Stimulated activated CD4-positive, alpha-beta T cell treated with anti-CD3 and anti-CD28 coated beads, Interleukin-15, amount 100 ng/mL, for 48 hours (primary cell): ENCODE measurements around the gene NFE2.
"Not testable (repeated sequence)": the region's sequence is repeated elsewhere in the genome, so short reads cannot be mapped to it uniquely, and the experiment has no call there.

Source experiments
- DNase-seq, 2 donors: peaks; one replicate each; pipeline ENCODE4 v3.0.0-alpha.2; 2020; ENCODE audit warnings: low read depth in 2 of 2

NFE2 gene

GRCh38 chr12:54282949-54283593 is 17.7 kb downstream of the NFE2 start:
- DNase-seq = peak in 1 of 2 donors; percentile 30

DNA sequence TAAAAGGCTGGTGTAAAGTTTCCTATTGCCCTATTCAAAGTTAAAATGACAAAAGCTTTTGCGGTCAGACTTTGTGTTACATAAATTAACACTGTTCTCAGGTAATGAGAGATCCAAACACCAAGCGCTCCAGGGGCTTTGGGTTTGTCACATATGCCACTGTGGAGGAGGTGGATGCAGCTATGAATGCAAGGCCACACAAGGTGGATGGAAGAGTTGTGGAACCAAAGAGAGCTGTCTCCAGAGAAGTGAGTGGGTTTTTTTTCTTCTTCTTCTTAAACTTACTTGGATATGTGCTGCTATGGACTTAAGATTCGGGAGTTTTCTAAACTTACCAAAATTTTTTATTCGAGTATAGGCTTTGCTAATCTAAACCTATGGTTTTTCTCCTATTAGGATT is 19.1 kb downstream of the NFE2 start:
- not testable (repeated sequence) for DNase-seq

- not testable (repeated sequence) for DNase-seq
Measured at GRCh38 chr12:54281261-54281638, 19.6 kb downstream of the NFE2 start.

DNA sequence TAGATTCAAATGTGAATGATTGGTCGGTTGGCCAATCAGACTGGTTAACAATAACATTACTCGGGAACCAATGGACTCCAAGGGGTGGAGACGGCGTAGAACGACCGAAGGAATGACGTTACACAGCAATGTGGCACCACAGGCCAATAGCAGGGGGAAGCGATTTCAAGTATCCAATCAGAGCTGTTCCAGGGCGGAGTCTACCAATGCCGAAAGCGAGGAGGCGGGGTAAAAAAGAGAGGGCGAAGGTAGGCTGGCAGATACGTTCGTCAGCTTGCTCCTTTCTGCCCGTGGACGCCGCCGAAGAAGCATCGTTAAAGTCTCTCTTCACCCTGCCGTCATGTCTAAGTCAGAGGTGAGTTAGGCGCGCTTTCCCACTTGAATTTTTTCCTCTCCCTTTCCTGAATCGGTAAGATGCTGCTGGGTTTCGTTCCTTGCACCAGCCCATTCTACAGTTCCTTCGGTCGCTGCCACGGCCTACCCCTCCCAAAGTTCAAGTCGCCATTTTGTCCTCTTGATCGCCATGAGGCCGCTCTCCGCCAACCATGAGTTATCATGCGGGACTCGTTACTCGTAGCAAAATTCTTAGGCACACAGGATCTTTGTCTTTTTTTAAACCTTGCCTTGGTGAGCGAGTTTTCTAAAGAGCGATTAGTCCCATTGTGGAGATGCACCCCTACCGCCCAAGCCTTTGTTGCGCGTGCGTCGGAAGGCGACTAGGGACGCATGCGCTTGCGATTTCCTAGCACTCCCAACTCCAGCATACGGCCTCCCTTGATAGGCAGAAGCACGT is 20.2 kb downstream of the NFE2 start, which contains the start of gene HNRNPA1:
Gene HNRNPA1, plus strand, starts transcription at position 259 of the 793 bp plus-strand sequence. Its CDS starts 82 bp downstream, at position 341.
- DNase-seq = peak; percentile 92 to 96

DNA sequence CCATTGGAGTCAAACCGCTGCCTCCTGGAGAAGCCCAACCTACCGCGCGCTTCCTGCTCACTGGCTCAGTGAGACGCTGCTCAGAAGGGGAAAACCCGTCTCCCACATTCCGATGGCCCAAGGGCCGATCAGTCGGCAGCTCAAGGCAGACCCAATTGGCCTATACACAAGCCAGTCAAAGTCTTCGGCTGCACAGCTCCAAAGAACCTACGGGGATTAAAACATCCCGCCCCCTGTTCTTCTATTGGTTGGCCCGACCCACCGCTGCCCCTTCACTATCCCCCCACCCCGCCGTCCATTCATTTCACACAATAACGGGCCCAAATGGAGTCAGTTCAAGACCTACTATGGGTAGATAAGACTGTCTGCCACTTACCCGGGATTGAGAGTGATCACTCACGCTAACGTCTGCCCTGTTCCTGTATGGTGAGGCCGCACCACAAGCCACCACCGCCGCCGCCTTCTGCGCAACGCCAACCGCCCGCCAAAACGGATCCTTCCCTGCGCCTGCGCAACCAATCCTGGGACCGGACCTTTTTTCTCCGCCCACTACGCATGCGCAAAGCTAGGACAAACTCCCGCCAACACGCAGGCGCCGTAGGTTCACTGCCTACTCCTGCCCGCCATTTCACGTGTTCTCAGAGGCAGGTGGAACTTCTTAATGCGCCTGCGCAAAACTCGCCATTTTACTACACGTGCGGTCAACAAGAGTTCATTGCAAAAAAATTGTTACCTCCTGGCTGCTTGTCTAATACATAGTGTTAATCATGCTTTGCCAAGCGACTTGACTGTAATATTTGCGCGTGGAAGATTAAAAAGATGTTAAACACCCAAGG is 21.0 kb downstream of the NFE2 start, which contains the start of gene CBX5:
Gene CBX5, minus strand, starts transcription at position 491 of the 836 bp plus-strand sequence. CDS start 22,472 bp downstream, outside the sequence.
- DNase-seq = peak; percentile 99

- no peak for DNase-seq
Measured at GRCh38 chr12:54279227-54279631, 21.6 kb downstream of the NFE2 start.

- no peak for DNase-seq
Measured at GRCh38 chr12:54277823-54278276, 23.0 kb downstream of the NFE2 start.

DNA sequence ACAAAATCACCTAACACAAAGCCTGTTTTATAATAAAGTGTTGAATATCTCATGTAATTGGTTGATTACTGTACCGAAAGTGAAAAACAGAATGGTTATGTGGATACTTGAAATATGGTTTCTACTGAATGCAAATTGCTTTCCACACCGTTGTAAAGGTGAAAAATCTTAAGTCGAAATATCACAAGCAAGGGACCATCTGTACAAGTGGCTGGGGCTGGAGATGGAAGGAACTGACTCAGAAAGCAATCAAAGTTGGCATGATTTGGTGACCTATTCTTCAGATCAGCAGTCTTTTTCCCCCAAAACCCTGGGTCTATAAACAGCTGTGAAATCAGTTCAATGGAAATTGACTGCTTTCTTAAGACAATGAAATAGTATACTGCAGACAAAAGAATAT is 24.4 kb downstream of the NFE2 start:
- DNase-seq = no peak

DNA sequence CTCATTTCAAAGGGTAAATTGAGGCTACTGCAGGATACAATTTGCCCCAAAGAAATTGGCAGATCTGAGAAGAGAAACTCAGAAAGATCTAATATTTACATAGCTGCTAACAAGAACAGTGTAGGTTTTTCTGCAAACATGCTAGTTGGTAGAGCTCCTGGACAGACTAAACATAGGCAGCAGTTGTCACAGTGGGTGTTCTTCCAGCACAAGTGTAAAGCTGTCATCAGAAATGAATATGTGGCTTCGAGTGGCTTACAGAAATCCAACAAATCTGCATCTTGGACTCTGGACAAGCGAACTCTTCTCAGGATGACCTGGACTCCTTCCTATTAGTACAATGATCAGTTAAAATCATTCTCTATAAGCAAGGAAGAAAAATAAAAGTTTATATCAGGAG is 26.8 kb downstream of the NFE2 start:
- DNase-seq = no peak

DNA sequence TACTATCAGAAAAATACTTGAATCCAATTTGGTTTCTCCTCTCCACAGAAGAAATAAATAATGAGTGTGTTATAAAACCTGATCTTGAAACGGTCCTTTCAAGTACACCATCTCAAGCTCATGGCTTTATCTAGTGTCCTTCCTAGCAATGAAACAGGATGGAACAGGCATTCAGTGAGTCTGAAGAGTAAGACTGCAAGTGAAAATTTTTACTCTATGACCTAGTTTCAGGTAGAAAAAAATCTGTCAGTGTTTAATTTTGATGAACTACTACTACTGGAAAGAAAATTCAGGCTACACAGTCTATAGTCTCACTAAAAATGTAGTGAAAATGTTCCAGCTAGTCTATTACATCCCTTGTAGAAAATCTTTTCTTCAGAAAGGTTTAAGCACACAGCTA is 28.6 kb downstream of the NFE2 start:
- DNase-seq = no peak

DNA sequence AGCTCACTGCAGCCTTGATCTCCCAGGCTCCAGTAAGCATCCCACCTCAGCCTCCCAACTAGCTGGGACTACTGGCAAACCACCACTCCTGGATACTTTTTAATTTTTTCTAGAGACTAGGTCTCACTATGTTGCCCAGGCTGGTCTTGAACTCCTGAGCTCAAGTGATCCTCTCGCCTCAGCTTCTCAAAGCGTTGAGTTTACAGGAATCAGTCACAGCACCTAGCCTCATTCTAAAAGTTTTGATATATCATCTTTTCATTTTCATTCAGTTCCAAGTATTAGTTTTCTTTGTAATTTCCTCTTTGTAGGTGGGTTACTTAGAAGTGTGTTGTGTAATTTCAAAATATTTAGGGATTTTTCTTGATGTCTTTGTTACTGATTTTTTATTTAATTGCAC is 30.5 kb downstream of the NFE2 start:
- no peak for DNase-seq

GRCh38 chr12:54266852-54267251 is 34.0 kb downstream of the NFE2 start:
- DNase-seq = no peak

DNA sequence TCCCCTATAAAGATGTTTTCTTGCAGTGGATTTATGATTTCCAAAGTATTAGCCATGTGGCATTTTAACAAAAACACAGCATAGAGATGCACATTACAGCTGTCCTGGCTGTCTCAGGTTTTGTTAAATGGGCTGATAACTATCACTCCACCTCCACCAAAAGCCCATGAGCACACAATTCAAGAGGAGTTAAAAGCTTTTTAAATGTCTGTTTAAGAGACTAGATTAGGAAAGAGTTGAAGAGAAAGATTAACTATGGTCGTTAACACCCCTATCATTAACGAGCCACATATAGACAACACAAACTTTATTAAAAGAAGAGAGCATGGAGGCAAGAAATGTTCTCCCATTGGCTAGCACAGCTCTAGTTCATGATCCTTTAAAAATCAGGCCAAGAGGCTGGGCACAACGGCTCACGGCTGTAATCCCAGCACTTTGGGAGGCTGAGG is 35.4 kb downstream of the NFE2 start:
- DNase-seq = no peak

GRCh38 chr12:54262403-54262925 is 38.4 kb downstream of the NFE2 start:
- DNase-seq = no peak

- DNase-seq = no peak
Measured at GRCh38 chr12:54261815-54262402, 38.9 kb downstream of the NFE2 start.

DNA sequence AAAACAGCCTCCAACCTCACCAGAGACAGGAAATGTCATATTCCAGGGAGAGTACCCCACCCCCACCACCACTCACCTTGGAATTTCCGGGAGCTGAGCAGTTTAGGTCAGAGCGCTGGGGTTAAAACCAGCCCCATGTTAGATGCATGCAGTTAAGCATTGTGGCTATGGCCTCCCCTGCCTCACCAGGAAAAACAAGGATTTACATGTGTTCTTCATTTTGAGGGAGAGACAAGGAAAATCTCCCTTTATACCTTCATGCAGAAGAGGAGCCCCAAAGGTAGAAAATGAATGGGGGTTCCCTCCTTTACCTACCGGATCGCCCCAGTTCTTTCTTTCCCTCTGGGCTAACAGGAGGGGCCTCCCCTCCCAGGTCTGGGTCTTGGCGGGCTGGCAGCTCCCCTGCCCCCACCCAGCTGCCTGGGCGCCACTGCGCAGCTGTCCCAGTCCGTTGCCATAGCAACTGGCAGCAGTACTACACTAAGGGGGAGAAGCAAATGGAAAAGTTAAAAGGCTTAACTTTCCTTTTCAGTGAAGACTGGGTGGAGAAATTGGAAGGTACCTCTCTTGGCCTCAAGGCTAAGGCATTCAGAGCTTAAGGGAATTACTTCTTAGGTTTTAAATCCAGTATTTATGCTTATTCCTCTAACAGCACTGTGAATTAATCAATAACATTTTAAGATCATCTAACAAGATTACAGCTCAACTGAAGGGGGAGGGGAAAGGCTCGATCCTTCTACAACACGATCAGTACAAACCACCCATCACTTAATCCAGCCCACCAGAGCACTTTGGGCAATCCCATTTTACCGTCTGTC is 41.4 kb downstream of the NFE2 start:
- peak in 1 of 2 donors; percentile 18 for DNase-seq

- no peak for DNase-seq
Measured at GRCh38 chr12:54258201-54258681, 42.6 kb downstream of the NFE2 start.

- DNase-seq = no peak
Measured at GRCh38 chr12:54257332-54257731, 43.5 kb downstream of the NFE2 start.

DNA sequence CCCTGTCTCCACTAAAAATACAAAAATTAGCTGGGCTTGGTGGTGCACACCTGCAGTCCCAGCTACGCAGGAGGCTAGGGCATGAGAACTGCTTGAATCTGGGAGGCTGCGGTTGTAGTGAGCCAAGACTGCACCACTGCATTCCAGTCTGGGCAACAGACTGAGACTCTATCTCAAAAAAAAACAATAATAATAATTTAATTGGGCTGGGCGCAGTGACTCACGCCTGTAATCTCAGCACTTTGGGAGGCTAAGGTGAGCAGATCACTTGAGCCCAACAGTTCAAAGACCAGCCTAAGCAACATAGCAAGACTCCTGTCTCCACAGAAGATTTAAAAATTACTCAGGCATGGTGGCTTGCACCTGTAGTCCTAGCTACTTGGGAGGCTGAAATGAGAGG is 47.6 kb downstream of the NFE2 start:
- no peak for DNase-seq

GRCh38 chr12:54251667-54252284 is 49.0 kb downstream of the NFE2 start:
- DNase-seq = no peak
